Stimulated activated CD4-positive, alpha-beta T cell treated with anti-CD3 and anti-CD28 coated beads, Interleukin-12 subunit alpha, Interleukin-12 subunit beta, amount 100 ng/mL, for 24 hours (primary cell): ENCODE results near the gene P2RX2.

Source experiments
- DNase-seq, 2 experiments: peaks; one replicate each; pipeline ENCODE4 v3.0.0-alpha.2; 2020; ENCODE audit warnings: low read depth in 2 of 2

The P2RX2 gene

GRCh38 chr12:132638541-132639408 lies 20.2 kb downstream of the P2RX2 start:
- no peak for DNase-seq

DNA sequence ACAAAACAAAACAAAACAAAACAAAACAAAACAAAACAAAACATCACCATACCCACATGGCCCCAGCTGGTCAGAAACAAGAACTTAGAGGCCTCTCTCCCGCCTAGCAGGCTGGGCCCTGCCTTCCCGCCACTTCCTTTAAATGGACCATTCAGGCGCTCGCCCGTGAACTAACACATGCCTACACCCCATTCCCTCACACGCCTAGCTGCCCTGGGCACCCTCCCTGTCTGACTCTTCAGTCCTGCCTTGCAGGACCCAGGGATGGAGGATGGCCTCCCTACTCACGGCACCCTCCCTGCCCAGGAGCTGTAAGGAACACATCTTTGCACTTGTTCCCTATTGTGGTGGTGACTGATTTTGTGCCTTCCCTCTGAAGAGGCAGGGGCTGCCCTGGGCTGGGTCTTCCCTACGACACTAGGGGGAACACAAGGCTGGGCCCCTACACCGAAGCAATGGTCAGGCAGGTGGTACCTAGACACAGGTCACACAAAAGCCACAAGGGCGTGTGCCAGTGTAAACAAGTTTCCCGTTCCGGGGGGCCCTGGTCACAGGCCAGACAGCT lies 21.5 kb downstream of the P2RX2 start:
- no peak for DNase-seq

DNA sequence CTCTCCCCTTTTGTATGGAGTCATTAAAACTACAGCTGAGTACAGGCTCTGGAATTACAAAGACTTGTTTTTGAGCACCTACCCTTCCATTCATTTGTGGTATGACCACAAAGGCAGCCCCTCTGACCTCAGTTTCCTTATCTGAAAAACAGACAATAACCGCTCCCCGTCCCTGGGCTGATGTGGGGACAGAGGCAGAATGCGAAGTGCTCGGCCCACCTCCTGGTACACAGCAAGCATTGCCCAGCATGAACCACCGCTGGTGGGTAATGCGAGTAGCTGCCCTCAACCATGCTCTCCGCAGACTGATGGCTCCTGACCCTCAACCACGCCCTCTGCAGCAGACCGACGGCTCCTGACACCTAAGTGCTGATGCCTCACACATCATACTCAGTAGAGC lies 22.4 kb downstream of the P2RX2 start:
- DNase-seq, result no peak

- no peak for DNase-seq
Measured at GRCh38 chr12:132641811-132642650, 23.5 kb downstream of the P2RX2 start.

DNA sequence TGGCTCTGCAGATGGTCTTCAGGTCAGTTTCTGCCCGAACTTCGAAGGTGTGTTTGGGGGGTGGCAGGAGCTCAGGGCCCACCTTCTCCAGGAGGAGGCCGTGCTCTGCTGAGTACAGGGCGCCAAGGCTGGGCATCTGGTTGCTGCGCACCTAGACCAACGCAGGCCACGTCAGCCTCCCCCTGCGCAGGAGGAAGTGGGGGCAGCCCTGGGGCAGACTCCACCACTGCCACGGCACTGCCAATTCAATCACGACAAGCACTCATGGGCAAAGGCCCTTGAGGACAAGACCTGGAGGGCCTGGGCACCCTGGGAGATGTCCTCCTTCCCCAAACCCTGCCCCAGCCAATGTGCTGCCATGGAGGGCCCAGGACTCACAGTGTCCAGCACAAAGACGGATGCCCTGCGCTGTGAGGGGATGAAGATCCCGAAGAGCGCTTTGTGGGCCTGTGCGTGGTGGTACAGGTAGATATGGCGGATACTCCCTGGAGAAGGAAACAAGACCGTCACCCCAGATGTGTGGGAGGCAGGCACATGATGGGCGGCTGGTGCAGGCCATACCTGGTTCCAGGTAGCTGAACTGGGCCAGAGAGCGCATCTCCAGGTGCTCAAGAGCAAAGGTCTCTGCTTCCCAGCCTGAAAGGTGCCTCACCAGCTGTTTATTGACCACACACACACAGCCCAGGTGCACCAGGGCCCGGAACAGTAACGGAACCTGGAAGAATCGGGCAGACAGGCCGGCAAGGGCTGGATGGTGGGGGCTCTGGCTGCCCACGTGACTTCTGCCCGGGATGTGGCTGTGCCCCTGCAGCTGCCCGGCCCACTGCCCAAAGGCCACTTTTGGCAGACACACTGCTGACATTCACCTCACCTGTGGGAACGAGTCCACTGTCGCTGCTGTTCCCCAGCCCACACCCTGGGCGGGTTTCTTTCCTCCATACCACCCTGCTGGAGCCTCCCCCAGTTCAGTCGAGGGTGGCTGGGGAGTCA lies 24.6 kb downstream of the P2RX2 start:
- DNase-seq, result no peak

DNA sequence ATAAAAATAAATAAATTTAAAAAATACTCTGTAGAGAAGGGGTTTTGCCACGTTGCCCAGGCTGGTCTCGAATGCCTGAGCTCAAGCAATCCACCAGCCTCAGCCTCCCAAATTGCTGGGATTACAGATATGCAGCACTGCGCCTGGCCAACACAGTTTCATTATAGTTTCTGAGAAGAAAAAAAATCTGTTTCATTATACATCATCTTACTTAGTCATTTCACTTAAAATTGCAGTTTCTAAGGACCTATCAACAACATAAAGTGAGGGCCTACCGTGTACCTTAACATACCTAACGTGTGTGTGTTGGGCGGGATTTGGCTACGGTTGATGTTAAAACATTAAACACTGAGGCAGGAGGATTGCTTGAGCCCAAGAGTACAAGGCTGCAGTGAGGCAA lies 28.3 kb downstream of the P2RX2 start:
- no peak for DNase-seq

DNA sequence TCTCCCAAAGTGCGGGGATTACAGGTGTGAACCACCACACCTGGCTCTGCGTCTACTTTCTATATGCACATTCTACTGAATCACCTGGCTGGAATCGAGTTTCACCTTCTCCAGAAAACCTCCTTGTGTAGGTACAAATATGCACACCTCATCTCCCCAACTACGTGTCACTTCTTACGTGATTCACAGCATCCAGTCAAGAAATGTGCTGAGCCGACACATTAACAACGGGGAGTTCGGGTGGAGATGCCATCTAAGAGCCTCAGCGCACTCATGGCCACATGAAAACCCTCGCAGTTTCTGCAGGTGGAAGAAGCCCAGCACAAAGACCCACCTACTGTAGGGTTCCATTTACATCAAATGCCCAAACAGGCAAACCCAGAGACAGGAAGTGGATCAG lies 29.3 kb downstream of the P2RX2 start:
- DNase-seq, result no peak

DNA sequence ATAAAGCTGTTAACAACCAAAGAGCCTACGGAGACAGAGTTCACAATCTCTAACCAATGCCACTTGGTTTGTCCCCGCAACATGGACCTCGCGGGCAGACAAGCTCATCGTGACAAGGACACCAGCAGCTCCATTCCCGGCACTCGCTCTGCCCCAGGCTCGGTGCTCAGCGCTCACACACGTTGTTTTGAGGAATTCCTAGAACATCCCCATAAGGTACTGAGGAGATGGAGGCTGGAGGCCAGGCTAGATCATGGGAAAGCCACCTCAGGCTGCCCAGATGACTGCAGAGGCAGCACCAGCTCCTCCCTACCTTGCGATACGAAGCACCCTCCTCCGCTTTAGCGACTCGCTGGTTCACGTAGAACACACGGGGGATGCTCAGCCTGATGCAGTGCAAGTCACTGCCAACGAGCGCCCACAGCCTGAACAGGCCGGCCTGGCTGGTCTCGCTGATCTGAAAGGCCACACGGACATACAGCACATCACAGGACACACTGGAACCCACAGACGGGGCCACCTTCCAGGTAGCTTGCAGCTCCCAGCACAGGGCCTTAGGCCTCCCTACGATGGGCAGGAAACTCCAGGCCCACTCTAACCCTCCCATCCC lies 30.1 kb downstream of the P2RX2 start:
- no peak for DNase-seq

- DNase-seq, result no peak
Measured at GRCh38 chr12:132649226-132649945, 30.8 kb downstream of the P2RX2 start.

- no peak for DNase-seq
Measured at GRCh38 chr12:132651444-132652100, 33.0 kb downstream of the P2RX2 start.

- DNase-seq, result no peak
Measured at GRCh38 chr12:132653567-132654290, 35.2 kb downstream of the P2RX2 start.

DNA sequence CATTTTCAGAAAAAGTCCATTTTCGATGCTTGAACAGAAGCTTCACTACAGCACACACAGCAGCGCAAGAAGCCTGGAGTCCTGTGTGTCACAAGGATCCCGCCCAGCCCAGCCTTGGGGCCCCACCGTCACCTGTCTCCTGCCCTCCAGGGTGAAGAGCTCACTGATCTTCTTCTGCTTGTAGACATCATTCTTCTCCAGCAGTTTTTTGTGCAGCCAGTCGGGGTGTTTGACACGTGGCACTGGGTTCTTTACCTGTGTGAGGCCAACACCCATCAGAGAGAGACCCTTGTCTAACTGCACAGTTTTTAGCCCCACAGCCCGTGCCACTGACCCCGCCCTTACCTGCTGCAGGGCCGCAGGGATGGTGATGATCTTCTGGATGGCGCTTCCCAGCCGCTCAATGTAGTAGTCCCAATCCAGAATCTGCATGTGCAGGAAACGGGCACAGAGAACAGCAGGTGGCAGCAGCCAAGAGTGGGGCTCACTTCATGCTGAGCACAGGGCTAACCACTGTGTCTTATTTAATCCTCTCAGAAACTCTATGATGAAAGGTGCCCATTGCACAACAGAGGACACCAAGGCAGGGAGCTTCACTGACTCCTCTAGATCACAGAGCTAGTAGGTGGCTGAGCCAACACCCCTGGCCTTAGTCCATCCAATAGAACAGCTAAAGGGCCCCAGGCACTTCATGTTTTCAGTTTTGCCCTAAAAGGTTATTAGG lies 38.6 kb downstream of the P2RX2 start:
- no peak for DNase-seq

DNA sequence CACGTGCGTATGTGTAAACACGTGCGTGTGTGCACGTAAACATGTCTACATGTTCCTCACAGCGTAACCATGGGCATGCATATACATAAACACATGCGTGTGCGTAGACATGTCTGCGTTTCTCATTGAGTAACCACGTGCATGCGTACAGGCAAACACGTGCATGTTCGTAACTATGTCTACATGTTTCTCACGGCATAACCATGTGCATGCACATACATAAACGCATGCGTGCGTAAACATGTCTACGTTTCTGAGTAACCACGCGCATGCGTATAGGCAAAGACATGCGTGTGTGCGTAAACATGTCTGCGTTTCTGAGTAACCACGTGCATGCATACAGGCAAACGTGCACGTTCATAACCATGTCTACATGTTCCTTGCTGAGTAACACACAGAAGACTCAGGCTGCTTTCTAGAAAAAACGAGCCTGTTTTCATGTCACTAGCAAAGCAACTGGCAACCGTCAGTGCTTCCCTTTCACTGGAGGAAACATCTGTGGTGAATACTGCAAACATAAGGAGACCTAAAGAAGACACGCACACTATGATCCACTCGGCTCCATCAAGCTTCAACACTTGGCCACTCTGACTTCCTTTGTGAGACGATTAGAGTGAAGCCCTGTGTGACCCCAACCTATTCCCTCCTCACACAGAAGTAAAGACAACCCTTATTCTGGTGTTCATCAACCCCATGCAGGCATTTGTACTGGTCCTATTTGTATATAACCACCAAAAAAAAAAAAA lies 39.7 kb downstream of the P2RX2 start:
- no peak for DNase-seq

DNA sequence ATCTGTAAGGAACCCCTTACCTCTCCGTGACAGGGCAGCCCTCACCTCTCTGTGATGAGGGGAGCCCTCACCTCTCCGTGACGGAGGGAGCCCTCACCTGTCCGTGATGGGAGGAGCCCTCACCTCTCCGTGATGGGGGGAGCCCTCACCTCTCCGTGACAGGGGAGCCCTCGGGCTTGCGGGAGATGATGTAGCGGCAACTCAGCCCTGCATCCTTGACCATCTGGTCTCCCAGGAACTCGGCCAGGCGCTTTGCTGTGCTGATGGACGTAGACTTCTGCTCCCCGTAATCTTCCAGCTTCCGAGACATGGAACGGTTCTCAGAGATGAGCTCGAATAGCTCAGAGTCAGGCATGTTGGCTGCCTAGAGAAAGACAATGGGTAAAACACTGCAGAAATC lies 40.6 kb downstream of the P2RX2 start:
- no peak for DNase-seq

GRCh38 chr12:132660052-132660451 lies 41.5 kb downstream of the P2RX2 start:
- no peak for DNase-seq

- no peak for DNase-seq
Measured at GRCh38 chr12:132660996-132661395, 42.4 kb downstream of the P2RX2 start.

DNA sequence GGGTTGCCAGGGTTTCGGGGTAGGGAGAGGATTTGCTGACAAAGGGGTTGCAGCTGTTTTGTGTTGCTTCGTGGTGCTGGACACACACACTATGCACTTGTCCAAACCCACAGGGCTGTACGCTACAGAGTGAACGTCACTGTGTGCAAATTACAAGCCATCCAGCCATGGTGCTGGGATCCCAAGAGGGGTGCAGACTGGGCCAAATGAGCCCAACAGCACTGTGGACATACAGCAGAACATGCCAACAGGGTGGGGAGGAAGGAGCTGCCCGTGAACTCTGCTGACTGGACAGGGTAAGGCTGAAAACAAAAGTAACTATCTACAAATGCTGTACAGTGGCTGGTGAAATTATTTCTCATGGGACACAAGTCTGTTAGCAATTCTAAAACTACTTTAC lies 43.4 kb downstream of the P2RX2 start:
- no peak for DNase-seq
